ENCODE data around the gene CLDN10. TPM values are rescaled to one million over a fixed set of nuclear protein-coding genes. Genes with fewer than 3 reads are reported as not detected.

The CLDN10 gene
- total RNA-seq, 1 donor: not detected

GRCh38 chr13:95536632-95537241 is 15.8 kb upstream of the CLDN10 start:
- peak; percentile 45 for TF ChIP-seq CTCF (IDR thresholded peaks at IDR 0.05; ENCODE audit: insufficient read depth, low read depth, low read length)
- peak; percentile 37 for DNase-seq (ENCODE audit: low read depth)
- no peak overlapping the region for H3K4me3 ChIP-seq (ENCODE audit: low read depth, low read length)

- H3K4me3 ChIP-seq (ENCODE audit: low read depth, low read length): no peak overlapping the region
- no peak for DNase-seq (ENCODE audit: low read depth)
- TF ChIP-seq CTCF (IDR thresholded peaks at IDR 0.05; ENCODE audit: insufficient read depth, low read depth, low read length): no peak
Observed at GRCh38 chr13:95540888-95541287, 11.6 kb upstream of the CLDN10 start.

- no peak overlapping the region for H3K4me3 ChIP-seq (ENCODE audit: low read depth, low read length)
- no peak for TF ChIP-seq CTCF (IDR thresholded peaks at IDR 0.05; ENCODE audit: insufficient read depth, low read depth, low read length)
- DNase-seq (ENCODE audit: low read depth): no peak
Observed at GRCh38 chr13:95541308-95541707, 11.2 kb upstream of the CLDN10 start.

GRCh38 chr13:95541911-95542474 is 10.5 kb upstream of the CLDN10 start:
- no peak overlapping the region for H3K4me3 ChIP-seq (ENCODE audit: low read depth, low read length)
- no peak for TF ChIP-seq CTCF (IDR thresholded peaks at IDR 0.05; ENCODE audit: insufficient read depth, low read depth, low read length)
- DNase-seq (ENCODE audit: low read depth): no peak

DNA sequence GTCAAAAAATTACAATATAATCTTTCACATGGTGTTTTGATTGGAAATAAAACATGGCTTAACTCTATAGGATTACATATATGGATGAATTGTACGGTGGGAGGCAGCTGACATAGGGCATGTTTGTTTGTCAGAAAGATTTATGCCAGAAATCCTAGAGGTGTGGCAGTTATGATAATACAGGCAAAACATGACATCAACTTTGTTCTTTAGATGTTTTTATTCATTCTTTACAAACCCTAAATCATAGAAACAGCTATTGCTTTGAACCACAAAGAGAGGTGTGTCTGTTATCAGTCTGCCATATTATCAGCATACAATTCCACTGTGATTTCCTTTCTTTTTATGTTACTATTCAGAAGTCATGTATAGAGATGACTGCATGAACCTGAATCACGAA is 8.2 kb upstream of the CLDN10 start:
- H3K4me3 ChIP-seq (ENCODE audit: low read depth, low read length): no peak overlapping the region
- TF ChIP-seq CTCF (IDR thresholded peaks at IDR 0.05; ENCODE audit: insufficient read depth, low read depth, low read length): no peak
- no peak for DNase-seq (ENCODE audit: low read depth)

DNA sequence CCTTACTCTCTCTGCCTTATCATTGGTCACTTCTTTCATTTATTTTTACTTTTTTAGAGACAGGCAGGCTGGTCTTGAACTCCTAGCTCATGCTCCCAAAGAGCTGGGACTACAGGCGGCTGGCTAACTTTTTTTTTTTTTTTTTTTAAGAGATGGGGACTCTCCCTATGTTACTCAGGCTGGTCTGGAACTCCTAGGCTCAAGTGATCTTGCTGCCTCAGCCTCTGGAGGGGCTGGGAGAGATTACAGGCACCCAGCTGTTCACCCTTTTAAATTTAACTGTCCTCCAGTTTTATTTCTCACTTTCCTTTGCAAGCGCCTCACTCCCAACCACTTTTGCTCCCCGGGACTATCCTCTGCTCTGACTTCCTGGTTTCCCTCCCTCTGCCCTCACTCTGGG is 5.6 kb upstream of the CLDN10 start:
- no peak for DNase-seq (ENCODE audit: low read depth)
- H3K4me3 ChIP-seq (ENCODE audit: low read depth, low read length): no peak overlapping the region
- no peak for TF ChIP-seq CTCF (IDR thresholded peaks at IDR 0.05; ENCODE audit: insufficient read depth, low read depth, low read length)
